ENCODE data around the gene ALK. TPM values are rescaled to one million over a fixed set of nuclear protein-coding genes. Genes with fewer than 3 reads are reported as not detected.

Gene ALK
- total RNA-seq, 1 experiment from 2014 or later, result 0.06 TPM

- no peak for DNase-seq (ENCODE audit: low read depth)
These were observed 718.4 kb downstream of the ALK start for GRCh38 chr2:29202819-29203495.

- no peak for DNase-seq (ENCODE audit: low read depth)
These were observed 719.4 kb downstream of the ALK start for GRCh38 chr2:29201979-29202378.

GRCh38 chr2:29196792-29197788 is 724.3 kb downstream of the ALK start:
- peak; percentile 51 for DNase-seq (ENCODE audit: low read depth)

- no peak for DNase-seq (ENCODE audit: low read depth)
These were observed 725.6 kb downstream of the ALK start for GRCh38 chr2:29195796-29196195.

GRCh38 chr2:29193681-29194080 is 727.7 kb downstream of the ALK start:
- no peak for DNase-seq (ENCODE audit: low read depth)

- no peak for DNase-seq (ENCODE audit: low read depth)
These were observed 728.3 kb downstream of the ALK start for GRCh38 chr2:29193111-29193510.

- peak; percentile 32 for DNase-seq (ENCODE audit: low read depth)
These were observed 728.9 kb downstream of the ALK start for GRCh38 chr2:29192526-29192925.

- no peak for DNase-seq (ENCODE audit: low read depth)
These were observed 729.6 kb downstream of the ALK start for GRCh38 chr2:29191817-29192216.

- DNase-seq (ENCODE audit: low read depth), result no peak
These were observed 732.3 kb downstream of the ALK start for GRCh38 chr2:29189052-29189451.

- peak; percentile 15 for DNase-seq (ENCODE audit: low read depth)
These were observed 733.5 kb downstream of the ALK start for GRCh38 chr2:29187926-29188325.

- no peak for DNase-seq (ENCODE audit: low read depth)
These were observed 734.6 kb downstream of the ALK start for GRCh38 chr2:29186817-29187216.

- DNase-seq (ENCODE audit: low read depth), result no peak
These were observed 736.9 kb downstream of the ALK start for GRCh38 chr2:29184531-29184930.

- no peak for DNase-seq (ENCODE audit: low read depth)
These were observed 738.5 kb downstream of the ALK start for GRCh38 chr2:29182920-29183319.

- DNase-seq (ENCODE audit: low read depth), result no peak
These were observed 739.1 kb downstream of the ALK start for GRCh38 chr2:29182334-29182733.

GRCh38 chr2:29175338-29175737 is 746.0 kb downstream of the ALK start:
- DNase-seq (ENCODE audit: low read depth), result no peak

GRCh38 chr2:29174937-29175336 is 746.4 kb downstream of the ALK start:
- no peak for DNase-seq (ENCODE audit: low read depth)

- DNase-seq (ENCODE audit: low read depth), result no peak
These were observed 754.9 kb downstream of the ALK start for GRCh38 chr2:29166242-29167039.

- peak; percentile 86 for DNase-seq (ENCODE audit: low read depth)
These were observed 755.8 kb downstream of the ALK start for GRCh38 chr2:29165362-29166241.

GRCh38 chr2:29164091-29164846 is 757.1 kb downstream of the ALK start:
- no peak for DNase-seq (ENCODE audit: low read depth)

Measured in LHCN-M2 (cell line).